ENCODE measurements around the gene ZMIZ2. TPM values are rescaled to one million over a fixed set of nuclear protein-coding genes. Genes with fewer than 3 reads are reported as not detected.

ZMIZ2 gene
- total and polyA plus RNA-seq, 9 of the 15 experiments (the other 6 are each of a cell fraction or from before 2014, with no cell fraction given) = 0.13 to 40.3 (median 4.9) TPM

GRCh38 chr7:44767912-44768627, 19.4 kb downstream of the ZMIZ2 start (continued):
- TF ChIP-seq ZNF512 (tag; IDR thresholded peaks at IDR 0.05) (no peak), HOXB6 (CRISPR knock-in tag; IDR thresholded peaks at IDR 0.05; ENCODE audit: borderline replicate concordance) (no peak), ZNF518B (CRISPR knock-in tag; IDR thresholded peaks at IDR 0.05) (no peak), PTRF (tag; IDR thresholded peaks at IDR 0.05) (no peak), SRSF1 (IDR thresholded peaks at IDR 0.05; ENCODE audit: low read depth, low read length) (no peak), ZNF398 (CRISPR knock-in tag; IDR thresholded peaks at IDR 0.05) (no peak), PCBP2 (IDR thresholded peaks at IDR 0.05; ENCODE audit: low read depth, low read length, poor library complexity, severe bottlenecking) (no peak), FOS (IDR thresholded peaks at IDR 0.05; ENCODE audit: extremely low read depth, insufficient read length) (no peak), PHF21A (IDR thresholded peaks at IDR 0.05; ENCODE audit: borderline replicate concordance, low read depth) (no peak), SLC30A9 (CRISPR knock-in tag; IDR thresholded peaks at IDR 0.05) (no peak), SMAD4 (CRISPR knock-in tag; conservative IDR thresholded peaks at IDR 0.05) (no peak), FOXM1 (IDR thresholded peaks at IDR 0.05; ENCODE audit: low read depth) (no peak), FOXM1 (CRISPR knock-in tag; IDR thresholded peaks at IDR 0.05; ENCODE audit: low read depth) (no peak), SIN3A (IDR thresholded peaks at IDR 0.05; ENCODE audit: borderline replicate concordance in 2 of 2, control insufficient read depth in 1 of 2, low read depth in 2 of 2, low read length in 2 of 2) (peak; percentile 43 to 75; a peak in 2 of 4 replicates), CREBBP (IDR thresholded peaks at IDR 0.05; ENCODE audit: low read depth, low read length) (no peak)
- TF ChIP-seq, protein P1, sequence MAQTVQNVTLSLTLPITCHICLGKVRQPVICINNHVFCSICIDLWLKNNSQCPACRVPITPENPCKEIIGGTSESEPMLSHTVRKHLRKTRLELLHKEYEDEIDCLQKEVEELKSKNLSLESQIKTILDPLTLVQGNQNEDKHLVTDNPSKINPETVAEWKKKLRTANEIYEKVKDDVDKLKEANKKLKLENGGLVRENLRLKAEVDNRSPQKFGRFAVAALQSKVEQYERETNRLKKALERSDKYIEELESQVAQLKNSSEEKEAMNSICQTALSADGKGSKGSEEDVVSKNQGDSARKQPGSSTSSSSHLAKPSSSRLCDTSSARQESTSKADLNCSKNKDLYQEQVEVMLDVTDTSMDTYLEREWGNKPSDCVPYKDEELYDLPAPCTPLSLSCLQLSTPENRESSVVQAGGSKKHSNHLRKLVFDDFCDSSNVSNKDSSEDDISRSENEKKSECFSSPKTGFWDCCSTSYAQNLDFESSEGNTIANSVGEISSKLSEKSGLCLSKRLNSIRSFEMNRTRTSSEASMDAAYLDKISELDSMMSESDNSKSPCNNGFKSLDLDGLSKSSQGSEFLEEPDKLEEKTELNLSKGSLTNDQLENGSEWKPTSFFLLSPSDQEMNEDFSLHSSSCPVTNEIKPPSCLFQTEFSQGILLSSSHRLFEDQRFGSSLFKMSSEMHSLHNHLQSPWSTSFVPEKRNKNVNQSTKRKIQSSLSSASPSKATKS (CRISPR knock-in tag; IDR thresholded peaks at IDR 0.05) = no peak
